ENCODE results near the gene ARMC3. TPM values are rescaled to one million over a fixed set of nuclear protein-coding genes. Genes with fewer than 3 reads are reported as not detected.

Gene ARMC3
- total and polyA plus RNA-seq, 4 donors, result 0.05 TPM; not detected in 3

GRCh38 chr10:23081891-23082290 lies 154.0 kb downstream of the ARMC3 start:
- peak in 1 of 2 donors; percentile 61 for TF ChIP-seq RAD21 (IDR thresholded peaks at IDR 0.05)
- TF ChIP-seq JUND (IDR thresholded peaks at IDR 0.05), result no peak
- TF ChIP-seq, protein P1, sequence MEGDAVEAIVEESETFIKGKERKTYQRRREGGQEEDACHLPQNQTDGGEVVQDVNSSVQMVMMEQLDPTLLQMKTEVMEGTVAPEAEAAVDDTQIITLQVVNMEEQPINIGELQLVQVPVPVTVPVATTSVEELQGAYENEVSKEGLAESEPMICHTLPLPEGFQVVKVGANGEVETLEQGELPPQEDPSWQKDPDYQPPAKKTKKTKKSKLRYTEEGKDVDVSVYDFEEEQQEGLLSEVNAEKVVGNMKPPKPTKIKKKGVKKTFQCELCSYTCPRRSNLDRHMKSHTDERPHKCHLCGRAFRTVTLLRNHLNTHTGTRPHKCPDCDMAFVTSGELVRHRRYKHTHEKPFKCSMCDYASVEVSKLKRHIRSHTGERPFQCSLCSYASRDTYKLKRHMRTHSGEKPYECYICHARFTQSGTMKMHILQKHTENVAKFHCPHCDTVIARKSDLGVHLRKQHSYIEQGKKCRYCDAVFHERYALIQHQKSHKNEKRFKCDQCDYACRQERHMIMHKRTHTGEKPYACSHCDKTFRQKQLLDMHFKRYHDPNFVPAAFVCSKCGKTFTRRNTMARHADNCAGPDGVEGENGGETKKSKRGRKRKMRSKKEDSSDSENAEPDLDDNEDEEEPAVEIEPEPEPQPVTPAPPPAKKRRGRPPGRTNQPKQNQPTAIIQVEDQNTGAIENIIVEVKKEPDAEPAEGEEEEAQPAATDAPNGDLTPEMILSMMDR (IDR thresholded peaks at IDR 0.05; ENCODE audit: low read depth, low read length, missing input control), result peak; percentile 8
- H3K36me3 ChIP-seq (ENCODE audit: control insufficient read depth in 4 of 4, insufficient read depth in 3 of 4, low read depth in 1 of 4, low read length in 3 of 4), result no peaks in the 10 kb centered on the region
- H3K9me3 ChIP-seq (ENCODE audit: control insufficient read depth in 4 of 4, low read length in 3 of 4), result no peaks in the 10 kb centered on the region
- DNase-seq (ENCODE audit: low spot score), result no peak
- H3K9ac ChIP-seq (ENCODE audit: low read depth in 1 of 2, low read length in 2 of 2), result no peak overlapping the region
- WGBS, result 82% methylated on average over 4 of the region's 4 CpGs
- no peak overlapping the region for H3K27ac ChIP-seq (ENCODE audit: low read depth in 1 of 2, low read length in 2 of 2)
- H3K4me1 ChIP-seq (ENCODE audit: control insufficient read depth in 4 of 4, insufficient read depth in 4 of 4, low read length in 3 of 4), result peaks cover 0 to 8% (median 4%) of the 10 kb centered on the region in 4 donors
- H3K4me3 ChIP-seq (ENCODE audit: low read depth in 1 of 3, low read length in 3 of 3), result no peak overlapping the region
- peaks cover 0 to 5% (median 0%) of the 10 kb centered on the region in 4 donors for H3K27me3 ChIP-seq (ENCODE audit: control insufficient read depth in 4 of 4, insufficient read depth in 4 of 4, low read length in 3 of 4)

Small RNA genes lying within 50 kb of the gene (small RNA-seq; reads per million reads assigned to genes)
- not detected for gene RNA5SP304

Other genes starting within 250 kb of the ARMC3 start
- 10 to 100 TPM in 1 of 2 donors, 1 to 10 TPM in 1; 9.6 to 53.7 TPM for gene PIP4K2A, start 213.5 kb upstream of the ARMC3 start, total RNA-seq
- 1 to 10 TPM; 6.4 to 7.6 TPM for gene PIP4K2A, start 213.5 kb upstream of the ARMC3 start, polyA plus RNA-seq
- 1 to 10 TPM; 7.3 to 9.7 TPM for gene MSRB2, start 167.5 kb downstream of the ARMC3 start, total RNA-seq
- gene MSRB2, start 167.5 kb downstream of the ARMC3 start, polyA plus RNA-seq, result 10 to 100 TPM; 19.2 to 69.4 TPM

Measured in liver (tissue), 10 donors.